Parathyroid adenoma (tissue), 2 donors: ENCODE results near the gene TMEM269.

ENCODE experiments used
- H2AFZ ChIP-seq: fragments of 300-600 bp; sonication (generic); one replicate; pipeline ENCODE4 v1.7.0; 2017; ENCODE audit warnings: antibody characterized with exemption, mild to moderate bottlenecking
- H3K27ac ChIP-seq: fragments of 300-600 bp; sonication (generic); one replicate; pipeline ENCODE4 v1.7.0; 2017
- H3K27me3 ChIP-seq: fragments of 300-600 bp; sonication (generic); one replicate; pipeline ENCODE4 v1.7.0; 2017; ENCODE audit warnings: low read length; ENCODE audit not compliant: control insufficient read depth, insufficient read depth
- H3K36me3 ChIP-seq: fragments of 300-600 bp; sonication (generic); one replicate; pipeline ENCODE4 v1.7.0; 2017; ENCODE audit warnings: low read length; ENCODE audit not compliant: control insufficient read depth, insufficient read depth
- H3K4me1 ChIP-seq: fragments of 300-600 bp; sonication (generic); one replicate; pipeline ENCODE4 v1.7.0; 2017; ENCODE audit warnings: control low read depth
- H3K4me2 ChIP-seq: fragments of 300-600 bp; sonication (generic); one replicate; pipeline ENCODE4 v1.7.0; 2017; ENCODE audit warnings: low read length
- H3K4me3 ChIP-seq: fragments of 300-600 bp; sonication (generic); one replicate; pipeline ENCODE4 v1.7.0; 2017; ENCODE audit warnings: low read depth, low read length
- H3K79me2 ChIP-seq: fragments of 300-600 bp; sonication (generic); one replicate; pipeline ENCODE4 v1.7.0; 2017; ENCODE audit warnings: control low read depth
- H3K9ac ChIP-seq: fragments of 300-600 bp; sonication (generic); one replicate; pipeline ENCODE4 v1.7.0; 2017; ENCODE audit warnings: mild to moderate bottlenecking
- H3K9me3 ChIP-seq: fragments of 300-600 bp; sonication (generic); one replicate; pipeline ENCODE4 v1.7.0; 2017; ENCODE audit warnings: low read length; ENCODE audit not compliant: control insufficient read depth
- TF ChIP-seq, protein P1 (sequence below): fragments of 300-600 bp; sonication (generic); IDR thresholded peaks from one replicate; pipeline ENCODE4 v1.7.0; 2017; ENCODE audit warnings: antibody characterized with exemption, mild to moderate bottlenecking
- donor health status: primary hyperparathyroidism.

TMEM269 gene

DNA sequence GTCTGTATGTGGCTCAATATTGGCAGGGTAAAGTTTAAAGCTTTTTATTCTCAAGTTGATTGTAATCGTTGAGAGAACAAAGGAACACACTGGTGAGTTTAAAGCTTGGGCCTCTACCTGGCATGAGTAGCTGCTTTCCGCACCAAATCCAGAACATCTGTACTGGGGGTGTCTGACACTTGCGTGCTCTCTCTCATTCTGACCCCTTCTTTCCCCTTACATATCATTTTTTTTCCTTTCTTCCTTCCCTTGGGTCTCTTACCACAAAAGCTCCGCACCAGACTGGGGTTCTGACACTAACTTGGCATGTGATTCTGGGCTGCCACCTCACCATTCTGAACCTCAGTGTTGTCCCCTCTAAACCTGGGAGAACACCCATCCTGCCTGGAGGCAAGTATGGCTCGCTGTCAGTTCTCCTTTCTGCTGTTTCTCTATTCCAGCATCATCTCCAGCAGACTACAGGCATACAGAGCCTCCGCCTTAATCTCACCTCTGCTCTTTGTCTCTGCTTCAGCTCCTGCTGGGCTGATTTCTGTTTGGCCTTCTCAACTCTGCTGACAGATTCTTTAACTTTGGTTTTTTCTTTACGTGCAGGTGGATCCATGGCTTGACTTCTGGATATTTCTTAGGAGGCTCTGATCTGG is 31.3 kb downstream of the TMEM269 start:
- H3K27me3 ChIP-seq, result no peaks in the 10 kb centered on the region
- peaks cover 7% of the 10 kb centered on the region for H3K4me1 ChIP-seq
- H3K4me3 ChIP-seq, result peak overlapping the region; percentile 69
- no peaks in the 10 kb centered on the region for H3K9me3 ChIP-seq
- peak overlapping the region; percentile 73 for H3K4me2 ChIP-seq
- TF ChIP-seq, protein P1, sequence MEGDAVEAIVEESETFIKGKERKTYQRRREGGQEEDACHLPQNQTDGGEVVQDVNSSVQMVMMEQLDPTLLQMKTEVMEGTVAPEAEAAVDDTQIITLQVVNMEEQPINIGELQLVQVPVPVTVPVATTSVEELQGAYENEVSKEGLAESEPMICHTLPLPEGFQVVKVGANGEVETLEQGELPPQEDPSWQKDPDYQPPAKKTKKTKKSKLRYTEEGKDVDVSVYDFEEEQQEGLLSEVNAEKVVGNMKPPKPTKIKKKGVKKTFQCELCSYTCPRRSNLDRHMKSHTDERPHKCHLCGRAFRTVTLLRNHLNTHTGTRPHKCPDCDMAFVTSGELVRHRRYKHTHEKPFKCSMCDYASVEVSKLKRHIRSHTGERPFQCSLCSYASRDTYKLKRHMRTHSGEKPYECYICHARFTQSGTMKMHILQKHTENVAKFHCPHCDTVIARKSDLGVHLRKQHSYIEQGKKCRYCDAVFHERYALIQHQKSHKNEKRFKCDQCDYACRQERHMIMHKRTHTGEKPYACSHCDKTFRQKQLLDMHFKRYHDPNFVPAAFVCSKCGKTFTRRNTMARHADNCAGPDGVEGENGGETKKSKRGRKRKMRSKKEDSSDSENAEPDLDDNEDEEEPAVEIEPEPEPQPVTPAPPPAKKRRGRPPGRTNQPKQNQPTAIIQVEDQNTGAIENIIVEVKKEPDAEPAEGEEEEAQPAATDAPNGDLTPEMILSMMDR, result no peak
- no peaks in the 10 kb centered on the region for H3K36me3 ChIP-seq
- H2AFZ ChIP-seq, result peak overlapping the region; percentile 74
- H3K27ac ChIP-seq, result peak overlapping the region; percentile 94
- no peaks in the 10 kb centered on the region for H3K79me2 ChIP-seq
- H3K9ac ChIP-seq, result no peak overlapping the region

DNA sequence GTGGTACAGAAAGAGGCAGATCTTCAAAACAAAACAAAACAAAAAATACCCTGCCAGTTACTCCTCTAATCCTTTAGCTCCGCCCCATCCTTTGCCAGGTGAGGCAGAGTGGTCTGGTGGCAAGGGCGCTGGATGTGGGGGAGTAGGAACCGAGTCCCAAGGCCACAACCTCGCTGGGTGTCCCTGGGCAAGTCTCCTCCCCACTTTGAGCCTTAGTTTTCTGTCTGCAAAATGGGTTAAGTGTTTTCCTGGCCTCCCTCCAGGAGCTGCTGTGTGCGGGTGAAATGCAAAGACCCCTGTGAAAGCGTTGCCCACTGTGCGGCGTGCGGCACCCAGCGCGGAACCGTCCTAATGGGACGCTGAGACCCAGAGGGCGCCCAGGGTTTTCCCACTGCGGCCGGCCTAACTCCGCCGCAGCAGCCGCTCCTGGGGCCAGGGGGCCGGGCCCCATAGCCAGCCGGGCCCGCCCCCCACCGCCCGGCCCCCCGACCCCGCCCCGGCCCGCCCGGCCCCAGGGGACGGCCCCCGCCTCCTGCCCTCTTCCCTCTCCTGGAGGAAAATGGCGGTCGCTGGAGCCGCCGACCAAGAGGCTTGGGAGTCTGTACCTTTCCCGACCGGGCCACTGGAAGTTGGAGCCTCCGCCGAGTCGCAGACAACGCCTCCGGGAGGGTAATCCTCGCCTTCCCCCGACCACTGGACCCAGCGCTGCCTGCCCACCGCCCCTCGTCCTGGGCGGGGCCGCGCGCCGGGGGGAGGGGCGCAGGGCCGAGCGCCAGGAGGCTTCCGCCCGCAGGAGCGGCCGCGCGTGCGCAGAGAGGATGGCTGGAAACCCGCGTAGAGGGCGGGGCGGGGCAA is 32.0 kb downstream of the TMEM269 start, which contains the start of the genes ERMAP and SVBP:
TSS of gene ERMAP (plus strand) at position 538 of the 855 bp plus-strand sequence. CDS start 13,327 bp downstream, outside the sequence.
TSS of gene SVBP (minus strand) at position 813 of the 855 bp plus-strand sequence. CDS start 853 bp downstream, outside the sequence.
- H3K27me3 ChIP-seq, result no peaks in the 10 kb centered on the region
- no peaks in the 10 kb centered on the region for H3K9me3 ChIP-seq
- peaks cover 9% of the 10 kb centered on the region for H3K4me1 ChIP-seq
- TF ChIP-seq, protein P1, result no peak
- H2AFZ ChIP-seq, result peak within 1 kb of the TSS; percentile 74
- peak within 1 kb of the TSS; percentile 73 for H3K4me2 ChIP-seq
- no peak within 1 kb of the TSS for H3K9ac ChIP-seq
- no peaks in the 10 kb centered on the region for H3K79me2 ChIP-seq
- H3K4me3 ChIP-seq, result peak within 1 kb of the TSS; percentile 89
- H3K36me3 ChIP-seq, result no peaks in the 10 kb centered on the region
- peak within 1 kb of the TSS; percentile 94 for H3K27ac ChIP-seq

DNA sequence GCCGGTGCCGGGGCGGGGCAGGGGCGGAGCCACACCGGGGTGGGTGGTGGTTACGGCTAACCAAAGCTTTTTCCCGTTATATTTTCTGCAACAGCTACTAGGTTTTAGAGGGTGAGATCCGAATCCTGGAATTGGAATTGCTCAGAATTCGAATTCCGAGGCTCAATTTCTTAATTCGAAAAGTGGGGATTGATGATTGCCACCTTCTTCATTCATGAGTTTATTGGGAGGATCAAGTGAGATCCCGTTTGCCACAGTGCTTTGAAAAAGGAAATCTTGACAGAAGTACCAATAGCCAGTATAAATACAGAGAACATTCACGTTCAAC is 32.6 kb downstream of the TMEM269 start:
- Histone ChIP-seq H3K4me2 (peak overlapping the region; percentile 61), H3K79me2 (no peaks in the 10 kb centered on the region), H3K9ac (no peak overlapping the region), H3K36me3 (no peaks in the 10 kb centered on the region), H3K27ac (peak overlapping the region; percentile 94), H3K9me3 (no peaks in the 10 kb centered on the region), H3K4me1 (peaks cover 9% of the 10 kb centered on the region), H3K4me3 (peak overlapping the region; percentile 51), H2AFZ (peak overlapping the region; percentile 67), H3K27me3 (no peaks in the 10 kb centered on the region)
- TF ChIP-seq, protein P1, result no peak

DNA sequence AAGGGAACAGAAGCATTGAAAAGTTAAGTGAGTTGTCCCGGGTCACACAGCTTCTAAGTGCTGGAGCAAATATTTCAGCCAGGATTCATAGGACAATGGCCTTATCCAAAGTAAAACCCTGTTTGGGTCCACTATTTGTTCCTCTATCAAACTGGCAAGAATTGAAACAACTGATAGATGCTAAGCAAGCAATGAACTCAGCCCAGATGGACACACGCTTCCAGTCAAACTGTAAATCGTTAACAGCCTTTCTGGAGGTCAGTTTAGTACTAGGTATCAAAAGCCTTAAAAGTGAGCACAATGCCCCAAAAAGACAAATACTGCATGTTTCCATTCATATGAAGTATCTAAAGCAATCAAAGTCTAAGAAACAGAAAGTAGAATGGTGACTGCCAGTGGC is 33.2 kb downstream of the TMEM269 start:
- no peak overlapping the region for H2AFZ ChIP-seq
- no peak overlapping the region for H3K27ac ChIP-seq
- TF ChIP-seq, protein P1, result no peak
- no peaks in the 10 kb centered on the region for H3K36me3 ChIP-seq
- no peaks in the 10 kb centered on the region for H3K9me3 ChIP-seq
- H3K27me3 ChIP-seq, result no peaks in the 10 kb centered on the region
- H3K4me1 ChIP-seq, result peaks cover 11% of the 10 kb centered on the region
- no peak overlapping the region for H3K9ac ChIP-seq
- H3K4me2 ChIP-seq, result peak overlapping the region; percentile 61
- peak overlapping the region; percentile 51 for H3K4me3 ChIP-seq
- no peaks in the 10 kb centered on the region for H3K79me2 ChIP-seq
